Measurements from ENCODE around the gene NDUFAB1.

Gene NDUFAB1

GRCh38 chr16:23575834-23576233 lies 20.3 kb downstream of the NDUFAB1 start:
- H3K4me3 ChIP-seq (ENCODE audit: low read depth, low read length): no peak overlapping the region
- TF ChIP-seq CTCF (conservative IDR thresholded peaks at IDR 0.05; ENCODE audit: low read depth, low read length): no peak
- DNase-seq (ENCODE audit: low read depth): no peak

GRCh38 chr16:23573817-23574216 lies 22.3 kb downstream of the NDUFAB1 start:
- H3K4me3 ChIP-seq (ENCODE audit: low read depth, low read length): no peak overlapping the region
- no peak for DNase-seq (ENCODE audit: low read depth)
- no peak for TF ChIP-seq CTCF (conservative IDR thresholded peaks at IDR 0.05; ENCODE audit: low read depth, low read length)

GRCh38 chr16:23572394-23572793 lies 23.7 kb downstream of the NDUFAB1 start:
- no peak for DNase-seq (ENCODE audit: low read depth)
- no peak for TF ChIP-seq CTCF (conservative IDR thresholded peaks at IDR 0.05; ENCODE audit: low read depth, low read length)
- H3K4me3 ChIP-seq (ENCODE audit: low read depth, low read length): no peak overlapping the region

DNA sequence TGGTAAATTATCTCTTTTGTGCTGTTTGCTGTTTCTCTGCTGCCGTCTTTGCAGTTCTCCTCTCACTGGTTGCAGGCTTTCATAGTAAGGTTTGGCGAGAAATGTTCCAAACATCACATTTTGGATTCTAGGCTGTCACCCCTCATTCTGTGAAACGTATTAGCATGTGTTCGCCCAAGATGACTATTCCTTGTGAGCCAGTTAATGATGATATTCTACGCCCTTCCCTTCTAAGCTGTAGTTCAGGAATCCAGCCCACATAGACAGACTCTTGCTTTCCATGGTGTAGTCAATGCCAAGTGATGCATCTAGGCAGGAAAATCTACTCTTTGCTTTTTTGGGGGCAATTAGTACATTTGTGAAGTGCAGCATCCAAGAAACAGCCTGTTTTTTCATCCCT lies 24.2 kb downstream of the NDUFAB1 start:
- no peak for DNase-seq (ENCODE audit: low read depth)
- no peak for TF ChIP-seq CTCF (conservative IDR thresholded peaks at IDR 0.05; ENCODE audit: low read depth, low read length)
- no peak overlapping the region for H3K4me3 ChIP-seq (ENCODE audit: low read depth, low read length)

DNA sequence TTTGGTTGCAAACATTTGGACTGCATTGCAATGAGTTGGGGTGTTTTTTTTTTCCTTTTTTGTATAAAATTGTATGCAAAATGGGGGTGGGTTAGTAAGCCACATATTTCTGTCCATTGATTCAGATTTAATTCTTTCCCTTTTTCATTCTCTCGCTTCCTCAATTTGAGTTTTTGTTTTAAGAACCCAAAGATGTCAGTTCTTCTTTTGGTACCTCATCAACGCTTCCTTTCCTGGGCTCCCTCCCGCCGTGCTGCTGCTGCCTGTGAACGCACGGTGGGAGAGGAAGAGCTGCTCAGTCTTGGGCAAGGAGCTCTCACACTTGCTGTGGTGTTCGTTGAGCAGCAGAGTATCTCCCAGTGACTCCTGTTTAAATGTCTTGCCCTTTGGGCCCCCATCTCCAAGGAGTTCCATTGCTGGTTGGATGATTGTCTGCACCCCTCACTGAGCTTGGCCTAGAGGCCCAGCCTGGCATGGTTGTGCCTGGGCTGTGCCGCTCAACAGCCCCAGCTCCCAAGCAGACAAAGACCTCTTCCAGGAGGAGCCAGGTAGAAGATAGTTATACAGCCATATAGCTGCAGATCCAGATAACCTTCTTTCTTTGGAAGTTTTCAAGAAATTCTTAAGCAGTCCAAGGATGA lies 25.0 kb downstream of the NDUFAB1 start:
- H3K4me3 ChIP-seq (ENCODE audit: low read depth, low read length): no peak overlapping the region
- no peak for TF ChIP-seq CTCF (conservative IDR thresholded peaks at IDR 0.05; ENCODE audit: low read depth, low read length)
- no peak for DNase-seq (ENCODE audit: low read depth)

DNA sequence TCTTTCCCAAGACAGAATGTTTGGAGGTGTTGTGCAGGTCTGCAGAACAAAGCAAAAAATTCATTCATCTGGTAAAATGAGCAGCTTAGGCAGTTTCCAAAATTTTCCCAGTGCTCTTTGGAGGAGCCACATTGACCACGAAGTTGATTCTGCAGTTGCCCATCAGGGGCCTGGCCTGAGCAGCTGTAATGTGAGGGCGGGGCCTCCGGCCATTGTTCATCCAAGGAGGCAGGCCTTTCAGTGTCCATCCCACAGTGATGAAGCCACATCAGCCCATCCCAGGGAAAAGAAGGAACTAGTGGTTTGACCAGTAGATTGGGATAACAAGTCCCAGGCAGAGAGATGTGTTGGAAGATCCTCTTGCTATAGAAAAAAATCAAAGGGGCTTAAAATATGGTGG lies 28.5 kb downstream of the NDUFAB1 start:
- H3K4me3 ChIP-seq (ENCODE audit: low read depth, low read length): no peak overlapping the region
- TF ChIP-seq CTCF (conservative IDR thresholded peaks at IDR 0.05; ENCODE audit: low read depth, low read length): no peak
- no peak for DNase-seq (ENCODE audit: low read depth)

GRCh38 chr16:23566724-23567123 lies 29.4 kb downstream of the NDUFAB1 start:
- no peak for TF ChIP-seq CTCF (conservative IDR thresholded peaks at IDR 0.05; ENCODE audit: low read depth, low read length)
- no peak overlapping the region for H3K4me3 ChIP-seq (ENCODE audit: low read depth, low read length)
- no peak for DNase-seq (ENCODE audit: low read depth)
